NB4 (cell line): ENCODE data around the gene AMH.

Experiments used
- CTCF ChIP-seq: IDR thresholded peaks from one replicate; pipeline ENCODE4 v1.5.1; 2012; ENCODE audit warnings: low read depth, low read length
- MAX ChIP-seq: IDR thresholded peaks from 2 replicates; pipeline ENCODE4 v1.6.1; 2011; ENCODE audit warnings: low read depth, low read length
- MYC ChIP-seq: IDR thresholded peaks from 2 replicates; pipeline ENCODE4 v1.6.1; 2011; ENCODE audit warnings: low read depth, low read length
- POLR2A ChIP-seq: IDR thresholded peaks from 2 replicates; pipeline ENCODE4 v1.6.1; 2011; ENCODE audit warnings: mild to moderate bottlenecking; ENCODE audit not compliant: insufficient read length; ENCODE audit errors: extremely low read depth

- TF ChIP-seq CTCF, result no peak
- no peak for TF ChIP-seq POLR2A
- TF ChIP-seq MAX, result 0 out of 2 replicates have a peak, but pooled peaks have one; percentile 8
- no peak for TF ChIP-seq MYC
Observed at GRCh38 chr19:2225415-2226050, 23.6 kb upstream of the AMH start.
